Measurements from ENCODE around the gene COX7A1. TPM values are rescaled to one million over a fixed set of nuclear protein-coding genes. Genes with fewer than 3 reads are reported as not detected.

Gene COX7A1
- total RNA-seq, 2 experiments from 2014 or later: not detected

- intact Hi-C loops (cut with DNase I, micrococcal nuclease): no loop called here
- Mint-ChIP-seq H3K4me1 (ENCODE audit: low read depth) (no peaks in the 10 kb centered on the region), H3K4me3 (no peak overlapping the region), H3K9me3 (no peaks in the 10 kb centered on the region), H3K36me3 (ENCODE audit: low read depth) (peaks cover 8% of the 10 kb centered on the region), H3K27me3 (no peaks in the 10 kb centered on the region), H3K27ac (no peak overlapping the region)
- POLR2A ChIA-PET: interaction anchor here (0.9 kb wide), 1 partner anchor 12 kb away, joined by 3 read pairs; the partner anchor contains the start of gene POLR2I
- no peaks in the 10 kb centered on the region for H3K27me3 ChIP-seq (ENCODE audit: control insufficient read depth in 1 of 2, insufficient read depth in 2 of 2, low read length in 2 of 2)
- H3K27ac ChIP-seq (ENCODE audit: low read depth in 1 of 2, low read length in 2 of 2): no peak overlapping the region
- CTCF ChIA-PET: no interaction called here
- peaks cover 3% of the 10 kb centered on the region for H3K36me3 ChIP-seq (ENCODE audit: insufficient read depth, low read length)
- ATAC-seq (ENCODE audit: poor library complexity) (no peak), DNase-seq (no peak)
- H3K4me1 ChIP-seq (ENCODE audit: insufficient read depth, low read length): no peaks in the 10 kb centered on the region
- TF ChIP-seq, protein P1, sequence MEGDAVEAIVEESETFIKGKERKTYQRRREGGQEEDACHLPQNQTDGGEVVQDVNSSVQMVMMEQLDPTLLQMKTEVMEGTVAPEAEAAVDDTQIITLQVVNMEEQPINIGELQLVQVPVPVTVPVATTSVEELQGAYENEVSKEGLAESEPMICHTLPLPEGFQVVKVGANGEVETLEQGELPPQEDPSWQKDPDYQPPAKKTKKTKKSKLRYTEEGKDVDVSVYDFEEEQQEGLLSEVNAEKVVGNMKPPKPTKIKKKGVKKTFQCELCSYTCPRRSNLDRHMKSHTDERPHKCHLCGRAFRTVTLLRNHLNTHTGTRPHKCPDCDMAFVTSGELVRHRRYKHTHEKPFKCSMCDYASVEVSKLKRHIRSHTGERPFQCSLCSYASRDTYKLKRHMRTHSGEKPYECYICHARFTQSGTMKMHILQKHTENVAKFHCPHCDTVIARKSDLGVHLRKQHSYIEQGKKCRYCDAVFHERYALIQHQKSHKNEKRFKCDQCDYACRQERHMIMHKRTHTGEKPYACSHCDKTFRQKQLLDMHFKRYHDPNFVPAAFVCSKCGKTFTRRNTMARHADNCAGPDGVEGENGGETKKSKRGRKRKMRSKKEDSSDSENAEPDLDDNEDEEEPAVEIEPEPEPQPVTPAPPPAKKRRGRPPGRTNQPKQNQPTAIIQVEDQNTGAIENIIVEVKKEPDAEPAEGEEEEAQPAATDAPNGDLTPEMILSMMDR (IDR thresholded peaks at IDR 0.05): no peak
- no peaks in the 10 kb centered on the region for H3K9me3 ChIP-seq (ENCODE audit: control insufficient read depth in 1 of 2, insufficient read depth in 1 of 2, low read length in 2 of 2)
- H3K4me3 ChIP-seq (ENCODE audit: low read length): no peak overlapping the region
These were observed 49.1 kb downstream of the COX7A1 start for GRCh38 chr19:36103040-36103626.

- no peak overlapping the region for H3K4me3 Mint-ChIP-seq
- POLR2A ChIA-PET: no interaction called here
- Histone ChIP-seq H3K27me3 (ENCODE audit: control insufficient read depth in 1 of 2, insufficient read depth in 2 of 2, low read length in 2 of 2) (no peaks in the 10 kb centered on the region), H3K4me1 (ENCODE audit: insufficient read depth, low read length) (no peaks in the 10 kb centered on the region), H3K36me3 (ENCODE audit: insufficient read depth, low read length) (peaks cover 3% of the 10 kb centered on the region), H3K4me3 (ENCODE audit: low read length) (no peak overlapping the region), H3K27ac (ENCODE audit: low read depth in 1 of 2, low read length in 2 of 2) (no peak overlapping the region), H3K9me3 (ENCODE audit: control insufficient read depth in 1 of 2, insufficient read depth in 1 of 2, low read length in 2 of 2) (no peaks in the 10 kb centered on the region)
- intact Hi-C loops (cut with DNase I, micrococcal nuclease): no loop called here
- H3K9me3 Mint-ChIP-seq: no peaks in the 10 kb centered on the region
- DNase-seq (no peak), ATAC-seq (ENCODE audit: poor library complexity) (no peak)
- no peaks in the 10 kb centered on the region for H3K4me1 Mint-ChIP-seq (ENCODE audit: low read depth)
- TF ChIP-seq, protein P1 (IDR thresholded peaks at IDR 0.05): no peak
- CTCF ChIA-PET: no interaction called here
- H3K36me3 Mint-ChIP-seq (ENCODE audit: low read depth): peaks cover 5% of the 10 kb centered on the region
- H3K27ac Mint-ChIP-seq: no peak overlapping the region
- H3K27me3 Mint-ChIP-seq: no peaks in the 10 kb centered on the region
These were observed 50.5 kb downstream of the COX7A1 start for GRCh38 chr19:36101550-36102327.

Other genes with a start within 250 kb of the COX7A1 start
- 10 to 100 TPM; 72.4 to 78.6 TPM for gene HCST, start 249.9 kb downstream of the COX7A1 start, total RNA-seq
- 1 to 10 TPM; 6.0 to 7.6 TPM for gene TYROBP, start 244.2 kb downstream of the COX7A1 start, total RNA-seq
- gene LRFN3, start 216.1 kb downstream of the COX7A1 start, total RNA-seq: 1 to 10 TPM; 4.2 to 4.5 TPM
- 1 to 10 TPM; 4.3 to 5.4 TPM for gene SDHAF1, start 157.3 kb downstream of the COX7A1 start, total RNA-seq
- gene SYNE4, start 143.6 kb downstream of the COX7A1 start, total RNA-seq: 1 to 10 TPM; 1.6 TPM
- 10 to 100 TPM; 38.1 to 41.8 TPM for gene ALKBH6, start 138.2 kb downstream of the COX7A1 start, total RNA-seq
- under 1 TPM; 0.47 to 0.85 TPM for gene CLIP3, start 119.6 kb downstream of the COX7A1 start, total RNA-seq
- under 1 TPM; 0.38 to 0.53 TPM for gene THAP8, start 98.2 kb downstream of the COX7A1 start, total RNA-seq
- gene WDR62, start 97.5 kb downstream of the COX7A1 start, total RNA-seq: 1 to 10 TPM; 2.0 to 2.6 TPM
- gene OVOL3, start 41.3 kb downstream of the COX7A1 start, total RNA-seq: not detected
- gene POLR2I, start 37.6 kb downstream of the COX7A1 start, total RNA-seq: 10 to 100 TPM; 29.2 to 31.1 TPM
- gene TBCB, start 37.0 kb downstream of the COX7A1 start, total RNA-seq: 10 to 100 TPM; 67.5 to 68.0 TPM
- 100 to 1,000 TPM; 167 to 177 TPM for gene CAPNS1, start 12.4 kb downstream of the COX7A1 start, total RNA-seq
- 1 to 10 TPM; 7.6 to 8.5 TPM for gene ZNF565, start 62.2 kb upstream of the COX7A1 start, total RNA-seq
- 10 to 100 TPM; 13.6 to 13.7 TPM for gene ZNF146, start 62.7 kb upstream of the COX7A1 start, total RNA-seq
- 1 to 10 TPM; 3.7 to 4.4 TPM for gene ZFP14, start 226.8 kb upstream of the COX7A1 start, total RNA-seq

Data from CD4-positive, alpha-beta T cell (primary cell).